ENCODE results near the gene ZNF420.

ZNF420 gene

DNA sequence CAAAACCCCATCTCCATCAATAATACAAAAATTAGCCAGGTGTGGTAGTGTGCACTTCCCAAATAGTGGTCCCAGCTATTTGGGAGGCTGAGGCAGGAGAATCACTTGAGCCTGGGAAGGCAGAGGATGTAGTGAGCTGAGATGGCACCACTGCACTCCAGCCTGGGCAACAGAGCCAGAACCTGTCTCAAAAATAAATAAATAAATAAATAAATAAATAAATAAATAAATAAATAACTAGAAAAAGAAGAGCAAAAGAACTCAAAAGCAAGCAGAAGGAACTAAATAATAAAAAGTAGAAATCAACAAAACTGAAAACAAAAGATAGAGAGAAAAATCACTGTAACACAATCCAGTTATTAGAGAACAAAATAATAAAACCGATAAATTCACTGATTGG is 81.9 kb downstream of the ZNF420 start:
- DNase-seq = no peak

DNA sequence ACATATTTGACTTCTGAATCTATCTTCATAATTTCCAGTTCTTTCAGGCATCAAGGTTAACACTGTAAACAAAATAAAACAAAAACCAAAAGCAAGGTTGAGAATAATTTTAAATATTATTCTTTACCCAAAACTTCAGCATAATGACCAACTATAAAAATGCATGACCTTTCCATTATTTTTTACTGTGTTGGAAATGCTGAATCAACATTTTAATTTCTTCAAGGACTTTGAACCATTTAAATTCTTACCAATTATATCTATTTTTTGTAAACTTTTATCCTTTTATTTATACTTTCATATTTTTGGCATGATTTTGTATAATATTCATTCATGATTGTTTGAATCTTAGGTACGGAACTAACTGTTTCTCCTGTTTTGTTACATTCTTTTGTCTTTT is 87.4 kb downstream of the ZNF420 start:
- no peak for DNase-seq

DNA sequence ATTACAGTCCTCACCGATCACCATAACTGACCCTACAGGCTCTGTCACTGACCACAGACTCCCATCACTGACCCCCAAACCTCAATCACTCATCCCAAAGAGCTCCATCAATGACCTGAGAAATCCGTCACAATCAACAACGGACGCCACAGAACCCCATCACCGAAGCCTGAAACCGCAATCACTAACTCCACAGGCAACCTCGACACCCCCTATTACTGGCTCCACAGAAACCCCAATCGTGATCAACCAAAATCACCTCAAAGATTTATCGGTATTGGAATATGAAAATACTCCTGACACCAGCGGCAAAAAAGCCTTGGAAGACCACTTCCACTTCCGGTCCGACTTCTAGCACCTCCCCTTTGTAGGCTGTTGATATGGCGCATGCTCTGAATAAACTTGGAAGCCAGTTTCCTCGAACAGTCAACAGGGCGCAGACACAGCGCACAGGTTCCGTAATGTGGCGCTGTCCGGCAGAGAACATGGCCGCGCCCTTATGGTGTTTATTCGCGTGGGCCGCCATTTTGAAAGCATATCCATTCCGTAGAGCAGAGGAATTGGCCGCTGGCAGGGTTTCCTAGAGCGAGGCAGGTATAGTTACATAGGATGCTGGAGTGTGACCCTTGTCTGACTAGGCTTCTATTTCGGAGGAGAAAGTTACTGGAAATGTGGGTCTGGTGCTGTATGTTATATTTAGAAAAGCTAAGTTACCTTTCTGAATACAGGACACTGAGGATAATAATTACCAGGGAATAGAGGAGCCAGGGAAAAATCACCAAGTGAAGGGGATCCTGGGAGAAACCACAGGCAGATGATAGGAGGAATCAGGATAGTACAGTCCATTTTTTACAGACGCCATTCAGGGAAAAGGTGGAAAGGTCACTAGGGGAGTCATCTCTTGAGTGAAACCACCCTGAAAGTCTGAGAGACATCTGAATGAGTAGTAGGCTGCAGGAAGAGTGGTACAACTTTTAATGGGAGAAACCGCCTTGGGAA is 94.4 kb downstream of the ZNF420 start, which contains the start of gene ZNF585A:
Gene ZNF585A (minus strand): TSS at position 328 of the 999 bp plus-strand sequence. CDS start 2,785 bp downstream, outside the sequence.
- peak; percentile 95 for DNase-seq
